Smooth muscle cell (in vitro differentiated cells): Measurements from ENCODE around the gene KIAA1217. TPM values are rescaled to one million over a fixed set of nuclear protein-coding genes. Genes with fewer than 3 reads are reported as not detected.

ENCODE experiments used
- DNase-seq: peaks from one replicate; lab custom pipeline; 2025; ENCODE audit not compliant: unreplicated experiment; lab: John Stamatoyannopoulos, UW
- H2AFZ ChIP-seq: fragments of 200-600 bp; sonication (generic); 2 replicates; pipeline ENCODE4 v1.6.0; 2016; ENCODE audit warnings: antibody characterized with exemption, low read depth, mild to moderate bottlenecking
- H3F3A ChIP-seq: fragments of 200-600 bp; sonication (generic); 2 replicates; pipeline ENCODE4 v1.6.0; 2017; ENCODE audit warnings: antibody characterized with exemption, low read depth
- H3K27ac ChIP-seq: fragments of 200-600 bp; sonication (generic); 2 replicates; pipeline ENCODE4 v1.5.1; 2016; ENCODE audit warnings: low read depth, mild to moderate bottlenecking
- H3K27me3 ChIP-seq: fragments of 200-600 bp; sonication (generic); 2 replicates; pipeline ENCODE4 v1.6.1; 2016; ENCODE audit warnings: low read depth, mild to moderate bottlenecking
- H3K36me3 ChIP-seq: fragments of 200-600 bp; sonication (generic); 2 replicates; pipeline ENCODE4 v1.5.1; 2016; ENCODE audit warnings: low read depth
- H3K4me1 ChIP-seq: fragments of 200-600 bp; sonication (generic); 2 replicates; pipeline ENCODE4 v1.5.1; 2016; ENCODE audit warnings: low read depth
- H3K4me2 ChIP-seq: fragments of 200-600 bp; sonication (generic); 2 replicates; pipeline ENCODE4 v1.6.0; 2016; ENCODE audit warnings: mild to moderate bottlenecking
- H3K4me3 ChIP-seq: fragments of 200-600 bp; sonication (generic); 2 replicates; pipeline ENCODE4 v1.5.1; 2016; ENCODE audit warnings: mild to moderate bottlenecking
- H3K79me2 ChIP-seq: fragments of 200-600 bp; sonication (generic); 2 replicates; pipeline ENCODE4 v1.6.0; 2016; ENCODE audit warnings: low read depth, mild to moderate bottlenecking
- H3K9ac ChIP-seq: fragments of 200-600 bp; sonication (generic); 2 replicates; pipeline ENCODE4 v1.6.0; 2016; ENCODE audit warnings: low read depth
- H3K9me3 ChIP-seq: fragments of 200-600 bp; sonication (generic); replicated peaks from 2 replicates; pipeline ENCODE4 v1.5.1; 2016; ENCODE audit warnings: low read depth
- H4K20me1 ChIP-seq: fragments of 200-600 bp; sonication (generic); 2 replicates; pipeline ENCODE4 v1.6.0; 2016; ENCODE audit warnings: low read depth
- WGBS: methylation state at CpG from one replicate; pipeline ENCODE4 v1.1.7; 2016; ENCODE audit warnings: low lambda C conversion rate; 5-methylcytosine and 5-hydroxymethylcytosine counted together
- polyA plus RNA-seq: library from polyadenylated mRNA; unstranded; fragments of >200 nt; fragmentation: Nextera tagmentation; extraction: Ambion mirVana; gene quantifications from 2 replicates; pipeline ENCODE4 v1.2.1, GENCODE V29; 2016
- total RNA-seq: library from RNA; depleted of rRNA; stranded (reverse); fragments of >200 nt; gene quantifications from 2 replicates; pipeline ENCODE4 v1.2.3, GENCODE V29; 2014
- TF ChIP-seq, protein P1 (sequence below): fragments of 200-600 bp; sonication (generic); IDR thresholded peaks from 2 replicates; pipeline ENCODE4 v1.5.1; 2017; ENCODE audit warnings: borderline replicate concordance, mild to moderate bottlenecking, antibody characterized with exemption; ENCODE audit not compliant: insufficient read depth, poor library complexity, severe bottlenecking

Gene KIAA1217
- total and polyA plus RNA-seq, 2 experiments from 2014 or later = 43.3 to 68.8 TPM

DNA sequence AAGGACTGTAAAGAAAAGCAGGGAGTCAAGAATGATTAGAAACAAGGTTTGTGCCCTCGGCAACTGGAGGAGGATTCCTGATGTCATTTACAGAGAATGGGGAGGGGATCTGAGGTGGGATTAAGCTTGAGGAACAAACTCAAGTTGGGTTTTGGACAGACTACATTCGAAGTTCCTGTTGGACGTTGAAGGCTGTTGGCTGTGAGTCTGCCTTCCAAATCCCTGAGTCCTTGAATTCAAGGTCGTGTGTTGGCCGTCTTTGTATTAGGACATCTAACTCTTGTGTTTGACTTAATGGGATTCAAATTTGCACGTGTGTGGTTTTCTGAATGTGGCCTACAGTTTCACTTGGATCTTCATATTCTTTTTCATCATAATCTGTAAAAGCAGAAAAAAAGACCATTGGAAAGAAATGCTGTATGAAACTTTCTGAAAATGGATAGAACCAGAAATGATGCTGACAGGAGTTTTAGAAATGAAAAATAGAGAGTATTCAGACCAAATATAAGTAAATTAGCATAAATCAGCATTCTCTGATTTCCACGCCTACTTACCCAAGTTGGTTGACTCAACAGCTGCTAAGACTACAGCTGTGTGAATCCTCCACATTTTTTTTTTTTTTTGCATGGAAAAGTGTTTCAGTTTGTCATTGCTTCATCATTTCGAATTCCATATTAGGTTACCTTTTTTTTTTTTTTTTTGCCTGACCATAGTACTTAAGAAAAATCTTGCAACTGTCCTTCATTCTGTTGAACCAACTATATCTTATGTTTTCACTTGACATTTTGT is 94.8 kb downstream of the KIAA1217 start:
- Histone ChIP-seq H3K9me3 (no peaks in the 10 kb centered on the region), H3K27ac (no peak overlapping the region), H3F3A (no peaks in the 10 kb centered on the region), H3K4me3 (no peak overlapping the region), H4K20me1 (peaks cover 3% of the 10 kb centered on the region), H3K36me3 (no peaks in the 10 kb centered on the region), H3K79me2 (no peaks in the 10 kb centered on the region), H3K9ac (no peak overlapping the region), H2AFZ (no peak overlapping the region), H3K4me2 (no peak overlapping the region), H3K4me1 (peaks cover 11% of the 10 kb centered on the region), H3K27me3 (no peaks in the 10 kb centered on the region)
- 80% methylated on average over 8 of the region's 8 CpGs for WGBS
- no peak for DNase-seq
- TF ChIP-seq, protein P1, sequence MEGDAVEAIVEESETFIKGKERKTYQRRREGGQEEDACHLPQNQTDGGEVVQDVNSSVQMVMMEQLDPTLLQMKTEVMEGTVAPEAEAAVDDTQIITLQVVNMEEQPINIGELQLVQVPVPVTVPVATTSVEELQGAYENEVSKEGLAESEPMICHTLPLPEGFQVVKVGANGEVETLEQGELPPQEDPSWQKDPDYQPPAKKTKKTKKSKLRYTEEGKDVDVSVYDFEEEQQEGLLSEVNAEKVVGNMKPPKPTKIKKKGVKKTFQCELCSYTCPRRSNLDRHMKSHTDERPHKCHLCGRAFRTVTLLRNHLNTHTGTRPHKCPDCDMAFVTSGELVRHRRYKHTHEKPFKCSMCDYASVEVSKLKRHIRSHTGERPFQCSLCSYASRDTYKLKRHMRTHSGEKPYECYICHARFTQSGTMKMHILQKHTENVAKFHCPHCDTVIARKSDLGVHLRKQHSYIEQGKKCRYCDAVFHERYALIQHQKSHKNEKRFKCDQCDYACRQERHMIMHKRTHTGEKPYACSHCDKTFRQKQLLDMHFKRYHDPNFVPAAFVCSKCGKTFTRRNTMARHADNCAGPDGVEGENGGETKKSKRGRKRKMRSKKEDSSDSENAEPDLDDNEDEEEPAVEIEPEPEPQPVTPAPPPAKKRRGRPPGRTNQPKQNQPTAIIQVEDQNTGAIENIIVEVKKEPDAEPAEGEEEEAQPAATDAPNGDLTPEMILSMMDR = no peak

DNA sequence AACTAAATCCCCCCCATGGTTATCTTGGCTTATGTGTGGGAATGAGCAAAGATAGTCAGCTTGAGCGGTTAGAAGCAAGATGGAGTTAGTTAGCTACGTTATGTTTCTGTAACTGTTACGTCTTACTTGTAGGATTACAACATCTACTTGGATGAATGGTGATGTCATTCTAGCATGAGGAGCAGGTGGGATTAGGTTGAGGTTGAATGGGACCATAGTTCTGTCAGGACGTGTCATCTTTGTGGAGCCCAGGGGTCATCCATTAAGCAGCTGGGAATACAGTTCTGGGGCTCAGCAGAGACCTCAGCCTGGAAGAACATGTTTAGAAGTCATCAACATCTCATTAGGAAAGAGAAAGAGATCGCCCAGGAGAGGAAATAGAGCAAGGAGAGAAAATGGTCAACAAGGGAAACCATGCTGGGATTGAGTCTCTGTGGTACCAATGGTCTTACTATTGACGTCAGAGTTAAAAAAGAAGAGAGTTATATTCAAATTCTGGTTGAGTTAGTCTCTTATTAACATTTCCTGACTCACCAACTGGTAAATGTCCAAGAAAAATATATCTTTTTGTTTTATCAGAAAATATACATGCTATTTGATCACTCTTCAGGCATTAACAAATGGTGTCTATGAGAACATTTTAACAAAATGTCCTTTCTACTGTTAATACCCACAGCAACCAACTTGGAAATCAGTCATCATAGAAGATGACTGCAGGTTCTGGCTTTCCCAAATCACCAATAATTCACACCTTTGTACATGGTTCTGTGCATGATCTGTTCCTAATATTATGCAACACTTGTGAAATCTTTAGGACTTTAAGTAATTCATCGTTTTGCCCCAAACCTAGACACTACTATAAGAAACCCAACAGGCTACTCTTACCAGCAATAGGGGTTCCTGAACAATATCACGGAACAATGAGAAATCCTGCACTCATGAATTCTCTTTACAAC is 96.9 kb downstream of the KIAA1217 start:
- TF ChIP-seq, protein P1 = no peak
- H3K9ac ChIP-seq = no peak overlapping the region
- no peaks in the 10 kb centered on the region for H3K36me3 ChIP-seq
- H3K9me3 ChIP-seq = no peaks in the 10 kb centered on the region
- H3K4me1 ChIP-seq = peaks cover 11% of the 10 kb centered on the region
- peaks cover 3% of the 10 kb centered on the region for H4K20me1 ChIP-seq
- no peak for DNase-seq
- no peaks in the 10 kb centered on the region for H3K27me3 ChIP-seq
- H3K4me3 ChIP-seq = no peak overlapping the region
- H3K27ac ChIP-seq = no peak overlapping the region
- no peak overlapping the region for H3K4me2 ChIP-seq
- no peaks in the 10 kb centered on the region for H3K79me2 ChIP-seq
- no peak overlapping the region for H2AFZ ChIP-seq
- H3F3A ChIP-seq = no peaks in the 10 kb centered on the region
- 92% methylated on average over 8 of the region's 8 CpGs for WGBS

DNA sequence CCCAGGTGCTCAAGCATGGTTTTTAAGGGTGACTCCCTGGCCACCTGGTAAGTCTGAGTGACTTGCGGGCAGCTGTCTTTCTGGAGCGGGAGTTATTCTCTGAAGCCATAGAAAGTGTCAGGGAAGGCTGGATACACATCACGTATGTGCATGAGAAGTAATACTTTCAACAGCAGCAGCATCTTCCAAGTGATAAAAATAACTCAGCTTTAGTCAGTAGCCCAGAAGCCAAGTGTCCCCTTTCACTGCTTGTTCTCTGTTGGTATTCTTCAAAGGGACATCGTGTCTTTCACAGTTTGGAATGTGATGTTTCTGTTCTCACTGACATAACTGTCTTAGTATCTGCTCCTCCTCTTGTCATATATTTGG is 97.6 kb downstream of the KIAA1217 start:
- Histone ChIP-seq H3K36me3 (no peaks in the 10 kb centered on the region), H3K79me2 (no peaks in the 10 kb centered on the region), H3K9me3 (no peaks in the 10 kb centered on the region), H3K27me3 (no peaks in the 10 kb centered on the region), H3K9ac (no peak overlapping the region), H3K27ac (no peak overlapping the region), H3F3A (no peaks in the 10 kb centered on the region), H2AFZ (no peak overlapping the region), H3K4me2 (no peak overlapping the region), H3K4me1 (peaks cover 11% of the 10 kb centered on the region), H3K4me3 (no peak overlapping the region), H4K20me1 (peaks cover 3% of the 10 kb centered on the region)
- TF ChIP-seq, protein P1 = no peak
- DNase-seq = no peak
- 85% methylated on average over 4 of the region's 4 CpGs for WGBS
